Nephron (organoid): Measurements from ENCODE around the gene N4BP2.

Experiments used
- H3K27ac Mint-ChIP-seq, 3 experiments: 2 replicates each; pipeline ENCODE4 v1.8.0; 2020; ENCODE audit warnings: mixed read lengths in 3 of 3, mild to moderate bottlenecking in 2 of 3, moderate library complexity in 1 of 3
- H3K27me3 Mint-ChIP-seq: 2 replicates; pipeline ENCODE4 v1.8.0; 2021; ENCODE audit warnings: low read depth, mild to moderate bottlenecking, moderate library complexity, mixed read lengths
- H3K36me3 Mint-ChIP-seq: 2 replicates; pipeline ENCODE4 v1.8.0; 2020; ENCODE audit warnings: low read depth, mixed read lengths
- H3K4me1 Mint-ChIP-seq: 2 replicates; pipeline ENCODE4 v1.8.0; 2020; ENCODE audit warnings: mixed read lengths
- H3K4me3 Mint-ChIP-seq, 3 experiments: 2 replicates each; pipeline ENCODE4 v1.8.0; 2020; ENCODE audit warnings: mild to moderate bottlenecking in 3 of 3, mixed read lengths in 3 of 3, moderate library complexity in 2 of 3
- H3K9me3 Mint-ChIP-seq: 2 replicates; pipeline ENCODE4 v1.8.0; 2020; ENCODE audit warnings: mixed read lengths
- TF ChIP-seq, protein P1 (sequence below), 3 experiments: fragments of 200-600 bp; sonication (generic); IDR thresholded peaks; one replicate each; pipeline ENCODE4 v1.5.0; 2021; ENCODE audit warnings: antibody characterized with exemption in 3 of 3; ENCODE audit not compliant: unreplicated experiment in 3 of 3

The N4BP2 gene

DNA sequence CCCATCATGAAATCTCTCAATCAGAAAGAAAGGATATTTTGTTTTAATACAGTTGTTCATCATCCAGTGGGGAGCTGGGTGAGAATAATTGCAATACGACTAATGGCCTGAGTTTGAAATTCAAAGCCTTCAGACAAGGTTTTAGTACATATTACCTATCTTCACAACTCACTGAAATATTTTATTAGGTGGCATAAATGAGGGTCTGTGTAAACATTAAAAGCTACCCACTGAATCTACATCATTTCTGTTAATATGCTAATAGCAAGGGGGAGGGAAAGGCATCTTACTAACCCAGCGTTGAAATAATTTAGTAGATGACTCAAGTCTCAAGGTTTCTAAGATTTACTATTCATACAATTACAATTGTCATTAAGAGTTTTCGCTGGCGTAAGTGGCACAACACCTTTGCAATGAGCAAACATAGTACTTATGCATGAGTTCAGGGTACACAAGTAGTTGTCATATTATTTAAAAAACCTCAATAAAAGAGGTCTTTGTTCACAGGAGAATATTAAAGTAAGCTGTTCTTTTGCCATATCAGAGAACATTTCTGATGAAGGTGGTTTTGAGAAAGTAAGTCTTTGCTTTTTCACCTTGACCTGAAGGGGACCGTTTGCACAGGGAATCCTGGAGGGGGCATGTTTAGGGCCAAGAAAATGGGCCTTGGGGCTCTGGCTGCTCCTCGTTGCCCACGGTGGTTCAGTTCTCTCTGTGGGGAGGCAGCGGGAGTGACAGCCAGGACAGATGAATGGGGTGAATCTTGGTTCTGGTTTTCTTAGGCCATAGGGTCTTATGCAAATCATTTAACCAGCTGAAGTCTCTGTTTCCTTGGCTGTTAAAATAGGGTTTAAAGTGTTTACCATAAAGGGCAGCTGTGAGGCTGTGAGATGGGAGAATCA, 135.7 kb downstream of the N4BP2 start:
- no peaks in the 10 kb centered on the region for H3K9me3 Mint-ChIP-seq
- H3K27ac Mint-ChIP-seq, result no peak overlapping the region
- H3K27me3 Mint-ChIP-seq, result peaks cover 15% of the 10 kb centered on the region
- no peak overlapping the region for H3K4me3 Mint-ChIP-seq
- H3K4me1 Mint-ChIP-seq, result peaks cover 22% of the 10 kb centered on the region
- TF ChIP-seq, protein P1, sequence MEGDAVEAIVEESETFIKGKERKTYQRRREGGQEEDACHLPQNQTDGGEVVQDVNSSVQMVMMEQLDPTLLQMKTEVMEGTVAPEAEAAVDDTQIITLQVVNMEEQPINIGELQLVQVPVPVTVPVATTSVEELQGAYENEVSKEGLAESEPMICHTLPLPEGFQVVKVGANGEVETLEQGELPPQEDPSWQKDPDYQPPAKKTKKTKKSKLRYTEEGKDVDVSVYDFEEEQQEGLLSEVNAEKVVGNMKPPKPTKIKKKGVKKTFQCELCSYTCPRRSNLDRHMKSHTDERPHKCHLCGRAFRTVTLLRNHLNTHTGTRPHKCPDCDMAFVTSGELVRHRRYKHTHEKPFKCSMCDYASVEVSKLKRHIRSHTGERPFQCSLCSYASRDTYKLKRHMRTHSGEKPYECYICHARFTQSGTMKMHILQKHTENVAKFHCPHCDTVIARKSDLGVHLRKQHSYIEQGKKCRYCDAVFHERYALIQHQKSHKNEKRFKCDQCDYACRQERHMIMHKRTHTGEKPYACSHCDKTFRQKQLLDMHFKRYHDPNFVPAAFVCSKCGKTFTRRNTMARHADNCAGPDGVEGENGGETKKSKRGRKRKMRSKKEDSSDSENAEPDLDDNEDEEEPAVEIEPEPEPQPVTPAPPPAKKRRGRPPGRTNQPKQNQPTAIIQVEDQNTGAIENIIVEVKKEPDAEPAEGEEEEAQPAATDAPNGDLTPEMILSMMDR (IDR thresholded peaks at IDR 0.05; ENCODE audit: unreplicated experiment in 3 of 3), result no peak
- no peaks in the 10 kb centered on the region for H3K36me3 Mint-ChIP-seq

- peaks cover 22% of the 10 kb centered on the region for H3K4me1 Mint-ChIP-seq
- no peaks in the 10 kb centered on the region for H3K9me3 Mint-ChIP-seq
- TF ChIP-seq, protein P1 (IDR thresholded peaks at IDR 0.05; ENCODE audit: unreplicated experiment in 3 of 3), result no peak
- H3K36me3 Mint-ChIP-seq, result no peaks in the 10 kb centered on the region
- H3K27ac Mint-ChIP-seq, result no peak overlapping the region
- H3K4me3 Mint-ChIP-seq, result no peak overlapping the region
- H3K27me3 Mint-ChIP-seq, result peaks cover 18% of the 10 kb centered on the region
These were observed 136.4 kb downstream of the N4BP2 start for GRCh38 chr4:40193016-40193571.

GRCh38 chr4:40193578-40193977, 136.9 kb downstream of the N4BP2 start:
- Mint-ChIP-seq H3K4me3 (no peak overlapping the region), H3K27ac (no peak overlapping the region), H3K36me3 (no peaks in the 10 kb centered on the region), H3K4me1 (peaks cover 22% of the 10 kb centered on the region), H3K27me3 (peaks cover 19% of the 10 kb centered on the region), H3K9me3 (no peaks in the 10 kb centered on the region)
- TF ChIP-seq, protein P1 (IDR thresholded peaks at IDR 0.05; ENCODE audit: unreplicated experiment in 3 of 3), result no peak

DNA sequence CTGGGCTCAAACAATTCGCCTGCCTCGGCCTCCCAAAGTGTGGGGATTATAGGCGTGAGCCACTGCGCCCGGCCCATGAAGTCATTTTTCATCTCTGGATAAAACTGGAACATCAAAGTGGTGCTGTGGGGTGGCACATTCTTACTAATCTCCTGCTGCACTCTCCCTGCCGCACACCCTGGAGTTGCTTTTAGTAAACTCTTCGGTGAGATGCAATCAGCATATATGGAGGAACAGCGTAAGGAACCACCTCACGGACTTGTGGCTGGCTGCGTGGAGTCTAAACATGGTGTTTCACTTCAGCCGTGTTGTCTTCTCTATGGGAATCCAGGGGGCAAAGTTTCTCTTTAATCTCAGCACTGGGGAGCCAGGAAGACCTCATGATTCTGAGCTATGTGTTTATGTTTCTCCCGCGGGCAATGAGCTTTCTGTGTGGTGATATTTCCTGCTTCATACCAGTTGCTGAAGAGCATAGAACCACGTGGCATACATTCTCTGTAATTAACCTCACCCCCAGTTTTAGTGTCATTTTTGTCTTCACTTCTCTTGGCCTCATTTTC, 138.0 kb downstream of the N4BP2 start:
- no peak overlapping the region for H3K27ac Mint-ChIP-seq
- H3K9me3 Mint-ChIP-seq, result no peaks in the 10 kb centered on the region
- no peaks in the 10 kb centered on the region for H3K36me3 Mint-ChIP-seq
- peaks cover 23% of the 10 kb centered on the region for H3K27me3 Mint-ChIP-seq
- TF ChIP-seq, protein P1 (IDR thresholded peaks at IDR 0.05; ENCODE audit: unreplicated experiment in 3 of 3), result no peak
- H3K4me1 Mint-ChIP-seq, result peaks cover 17% of the 10 kb centered on the region
- no peak overlapping the region for H3K4me3 Mint-ChIP-seq

GRCh38 chr4:40195182-40196177, 138.8 kb downstream of the N4BP2 start:
- Mint-ChIP-seq H3K4me1 (peaks cover 9% of the 10 kb centered on the region), H3K9me3 (no peaks in the 10 kb centered on the region), H3K36me3 (no peaks in the 10 kb centered on the region), H3K27me3 (peaks cover 27% of the 10 kb centered on the region), H3K4me3 (no peak overlapping the region), H3K27ac (no peak overlapping the region)
- TF ChIP-seq, protein P1 (IDR thresholded peaks at IDR 0.05; ENCODE audit: unreplicated experiment in 3 of 3), result no peak
